RWPE1 (cell line): ENCODE measurements around the gene PRSS38.

ENCODE experiments used
- CTCF ChIA-PET: fragments of 350-600 bp; sonication (Branson Sonifier 250); formaldehyde crosslinking; extraction: SDS; loops from one replicate; lab custom pipeline; 2021; lab: Yijun Ruan, JAX
- POLR2A ChIA-PET: fragments of 400-600 bp; formaldehyde crosslinking; extraction: SDS; loops from one replicate; lab custom pipeline; 2020; ENCODE audit warnings: antibody characterized with exemption; ENCODE audit not compliant: low non-redundant PET; lab: Yijun Ruan, JAX
- DNase-seq: peaks from one replicate; pipeline ENCODE4 v3.0.0; 2012; ENCODE audit warnings: low spot score
- H3K27ac ChIP-seq: fragments of 450-650 bp; 2 replicates; pipeline ENCODE4 v1.5.1; 2017
- CTCF ChIP-seq: fragments of 450-650 bp; conservative IDR thresholded peaks from 2 replicates; pipeline ENCODE4 v1.5.1; 2017; ENCODE audit warnings: low read depth, mild to moderate bottlenecking

Gene PRSS38

GRCh38 chr1:227796359-227796915 is 19.0 kb upstream of the PRSS38 start:
- no peak for TF ChIP-seq CTCF
- DNase-seq = no peak
- H3K27ac ChIP-seq = no peak overlapping the region
- ChIA-PET POLR2A (no interaction called here), CTCF (interaction anchor here (0.6 to 4.4 kb wide), 2 partner anchors 33 to 88 kb away, joined by 3 to 21 read pairs; no protein-coding TSS in a partner anchor)

- no peak for DNase-seq
- POLR2A ChIA-PET = interaction anchor here (0.5 kb wide), 1 partner anchor 34 kb away, joined by 3 read pairs; no protein-coding TSS in a partner anchor
- no peak for TF ChIP-seq CTCF
- CTCF ChIA-PET = interaction anchor here (4.4 kb wide), 1 partner anchor 34 kb away, joined by 21 read pairs; no protein-coding TSS in a partner anchor
- H3K27ac ChIP-seq = no peak overlapping the region
These were observed 18.3 kb upstream of the PRSS38 start for GRCh38 chr1:227797144-227797543.

GRCh38 chr1:227797625-227798024 is 17.9 kb upstream of the PRSS38 start:
- CTCF ChIA-PET = no interaction called here
- POLR2A ChIA-PET = interaction anchor here (0.5 kb wide), 1 partner anchor 35 kb away, joined by 3 read pairs; no protein-coding TSS in a partner anchor
- TF ChIP-seq CTCF = no peak

GRCh38 chr1:227798078-227798802 is 17.2 kb upstream of the PRSS38 start:
- ChIA-PET CTCF (no interaction called here), POLR2A (no interaction called here)
- no peak for TF ChIP-seq CTCF
- no peak overlapping the region for H3K27ac ChIP-seq
- no peak for DNase-seq

More at GRCh38 chr1:227797625-227798024, 17.9 kb upstream of the PRSS38 start:
- no peak for DNase-seq
- no peak overlapping the region for H3K27ac ChIP-seq

- ChIA-PET CTCF (no interaction called here), POLR2A (no interaction called here)
- no peak for TF ChIP-seq CTCF
- no peak overlapping the region for H3K27ac ChIP-seq
- no peak for DNase-seq
These were observed 15.7 kb upstream of the PRSS38 start for GRCh38 chr1:227799756-227800155.

- TF ChIP-seq CTCF = no peak
- CTCF ChIA-PET = interaction anchor here (0.8 kb wide), 1 partner anchor 42 kb away, joined by 4 read pairs; no protein-coding TSS in a partner anchor
- POLR2A ChIA-PET = no interaction called here
- no peak overlapping the region for H3K27ac ChIP-seq
- DNase-seq = no peak
These were observed 11.5 kb upstream of the PRSS38 start for GRCh38 chr1:227803933-227804332.
